HG02759 (cell line): Measurements from ENCODE around the gene KCNE4.

ENCODE experiments used
- ATAC-seq: cut with Tn5 transposase; IDR thresholded peaks from one replicate; pipeline ENCODE4 v1.9.1; 2021; ENCODE audit warnings: mild to moderate bottlenecking, moderate library complexity; ENCODE audit not compliant: unreplicated experiment

KCNE4 gene

DNA sequence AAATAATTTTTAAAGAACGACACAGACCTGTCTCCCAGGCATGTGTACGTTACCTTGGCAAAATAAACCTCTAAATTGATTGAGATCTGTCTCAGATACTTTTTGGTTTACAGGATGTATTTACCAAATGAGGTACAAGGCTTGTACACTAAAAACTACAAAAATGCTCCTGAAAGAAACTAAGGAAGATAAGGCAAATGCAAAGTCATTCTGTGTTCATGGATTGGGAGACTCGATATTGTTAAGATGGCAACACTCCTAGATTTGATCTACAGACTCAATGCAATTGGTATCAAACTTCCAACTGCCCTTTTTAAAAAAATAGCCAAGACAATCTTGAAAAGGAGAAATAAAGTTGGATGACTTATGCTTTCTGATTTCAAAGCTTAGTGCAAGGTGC lies 11.5 kb upstream of the KCNE4 start:
- no peak for ATAC-seq

DNA sequence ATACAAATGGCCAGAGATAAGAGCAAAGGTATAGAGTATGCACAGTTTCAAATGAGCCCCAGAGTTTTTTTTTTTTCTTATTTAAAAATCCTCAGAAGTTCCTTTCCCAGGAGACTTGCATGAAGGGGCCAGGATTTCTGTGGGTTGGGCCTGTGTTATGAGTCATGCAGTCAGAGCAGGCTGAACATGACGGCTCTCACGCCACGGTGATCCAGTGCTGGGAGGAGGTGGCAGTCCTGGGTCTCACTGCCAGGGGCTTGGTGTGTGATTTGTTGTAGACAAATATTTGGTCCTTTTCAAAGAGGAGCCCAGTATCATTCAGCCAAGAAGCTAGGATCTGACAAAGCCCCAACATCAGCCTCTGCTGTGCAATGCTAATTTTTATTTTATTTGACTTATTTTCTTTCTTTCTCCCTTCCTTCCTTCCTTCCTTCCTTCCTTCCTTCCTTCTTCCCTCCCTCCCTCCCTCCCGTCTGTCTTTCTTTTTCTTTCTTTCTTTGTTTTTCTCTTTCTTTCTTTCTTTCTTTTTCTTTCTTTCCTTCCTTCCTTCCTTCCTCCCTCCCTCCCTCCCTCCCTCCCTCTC lies 10.4 kb upstream of the KCNE4 start:
- no peak for ATAC-seq

DNA sequence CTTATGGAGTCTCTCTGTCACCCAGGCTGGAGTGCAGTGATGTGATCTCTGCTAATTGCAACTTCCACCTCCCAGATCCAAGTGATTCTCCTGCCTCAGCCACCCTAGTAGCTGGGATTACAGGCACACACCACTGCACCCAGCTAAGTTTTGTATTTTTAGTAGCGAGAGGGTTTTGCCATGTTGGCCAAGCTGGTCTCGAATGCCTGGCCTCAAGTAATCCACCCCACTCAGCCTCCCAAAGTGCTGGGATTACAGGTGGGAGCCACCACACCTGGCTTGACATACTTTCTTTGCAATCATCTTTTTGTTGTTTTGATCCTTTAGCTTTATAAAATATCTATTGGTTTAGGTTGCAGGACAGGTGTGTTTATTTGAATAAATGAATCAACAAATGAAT lies 9.7 kb upstream of the KCNE4 start:
- no peak for ATAC-seq

DNA sequence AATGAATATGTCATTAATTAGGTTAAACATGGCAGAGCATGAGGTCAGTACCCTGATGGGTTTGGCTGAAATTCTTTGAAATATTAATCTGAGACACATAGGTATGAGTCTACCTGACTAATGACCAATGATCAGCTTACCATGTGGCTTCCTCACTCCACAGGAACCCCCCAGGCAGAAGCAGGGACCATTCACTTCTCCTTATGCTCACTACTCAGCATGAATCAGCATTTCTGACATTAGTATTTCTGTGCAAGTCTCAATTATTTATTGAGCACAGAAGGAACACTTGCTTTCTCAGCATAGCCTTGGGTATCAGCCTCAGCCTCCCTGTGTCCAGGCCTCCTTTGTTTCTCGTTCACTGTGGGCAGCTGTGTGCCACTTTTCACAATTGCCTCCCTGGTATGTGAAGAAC lies 9.3 kb upstream of the KCNE4 start:
- ATAC-seq: no peak

DNA sequence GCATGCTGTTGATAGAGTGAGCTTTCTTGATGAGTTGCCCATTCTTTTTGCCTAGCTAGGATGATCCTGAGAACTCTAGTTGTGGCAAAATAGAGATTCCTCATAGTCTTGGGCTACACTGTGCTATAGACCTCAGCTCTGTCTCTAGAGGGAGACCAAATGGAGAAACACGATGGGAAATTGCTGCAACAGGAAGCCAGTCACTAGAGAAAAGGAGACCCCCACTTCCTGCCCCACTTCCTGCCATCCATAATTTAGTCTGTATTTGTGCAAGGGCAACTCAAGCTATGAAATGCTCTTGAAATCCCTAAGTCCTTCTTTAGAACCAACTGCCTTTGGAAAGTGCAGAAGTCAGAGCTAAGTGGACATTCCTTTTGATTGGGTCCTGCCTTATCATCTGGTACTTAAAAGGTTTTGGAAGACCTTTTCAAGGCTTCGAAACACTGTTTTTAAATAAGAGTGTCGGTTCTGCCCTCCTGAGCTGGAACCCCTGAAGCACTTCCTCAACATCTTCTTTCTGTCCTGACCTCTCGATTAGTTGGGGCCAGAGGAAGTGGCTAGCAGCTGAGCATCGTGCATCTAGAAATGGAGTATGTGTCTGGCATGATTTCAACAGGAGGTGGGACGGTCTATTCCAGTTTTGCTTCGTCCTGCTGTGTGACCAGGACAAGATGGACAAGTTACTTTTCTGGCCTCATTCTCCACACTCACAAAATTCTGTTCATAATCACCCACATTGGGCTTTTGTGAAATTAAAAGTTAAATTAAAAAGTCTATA lies 8.6 kb upstream of the KCNE4 start:
- ATAC-seq: no peak

DNA sequence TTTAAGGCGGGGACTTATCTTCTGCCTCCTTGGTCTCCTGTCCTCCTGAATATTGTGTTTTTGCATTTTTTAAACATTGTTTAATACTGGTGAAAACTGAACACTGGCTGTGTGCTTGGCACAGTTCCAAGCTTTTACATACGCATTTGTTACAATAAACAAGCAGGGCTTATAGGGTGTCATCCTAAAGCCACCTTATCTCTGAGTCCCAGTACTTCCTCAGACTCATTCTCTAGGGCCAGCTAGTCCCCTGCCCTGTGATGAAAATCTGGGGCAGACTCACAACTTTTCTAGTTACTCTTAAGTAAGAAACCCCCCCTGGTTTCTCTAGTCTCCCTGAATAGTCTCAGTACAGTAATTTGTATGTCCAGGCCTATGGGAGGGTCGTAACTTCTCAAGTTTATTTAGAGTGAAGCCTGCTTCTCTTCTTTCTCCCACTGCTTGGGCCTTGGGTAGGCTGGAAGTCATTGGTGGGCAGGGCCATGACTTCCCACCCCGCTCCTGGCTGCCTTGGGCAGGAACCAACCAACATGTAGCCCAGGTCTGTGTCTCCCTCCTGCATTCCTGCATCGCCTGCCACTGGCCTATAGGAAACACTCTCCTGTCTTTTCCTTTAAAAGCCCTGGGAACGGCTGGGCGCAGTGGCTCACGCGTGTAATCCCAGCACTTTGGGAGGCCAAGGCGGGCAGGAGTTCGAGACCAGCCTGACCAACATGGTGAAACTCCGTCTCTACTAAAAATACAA lies 7.7 kb upstream of the KCNE4 start:
- ATAC-seq: no peak

DNA sequence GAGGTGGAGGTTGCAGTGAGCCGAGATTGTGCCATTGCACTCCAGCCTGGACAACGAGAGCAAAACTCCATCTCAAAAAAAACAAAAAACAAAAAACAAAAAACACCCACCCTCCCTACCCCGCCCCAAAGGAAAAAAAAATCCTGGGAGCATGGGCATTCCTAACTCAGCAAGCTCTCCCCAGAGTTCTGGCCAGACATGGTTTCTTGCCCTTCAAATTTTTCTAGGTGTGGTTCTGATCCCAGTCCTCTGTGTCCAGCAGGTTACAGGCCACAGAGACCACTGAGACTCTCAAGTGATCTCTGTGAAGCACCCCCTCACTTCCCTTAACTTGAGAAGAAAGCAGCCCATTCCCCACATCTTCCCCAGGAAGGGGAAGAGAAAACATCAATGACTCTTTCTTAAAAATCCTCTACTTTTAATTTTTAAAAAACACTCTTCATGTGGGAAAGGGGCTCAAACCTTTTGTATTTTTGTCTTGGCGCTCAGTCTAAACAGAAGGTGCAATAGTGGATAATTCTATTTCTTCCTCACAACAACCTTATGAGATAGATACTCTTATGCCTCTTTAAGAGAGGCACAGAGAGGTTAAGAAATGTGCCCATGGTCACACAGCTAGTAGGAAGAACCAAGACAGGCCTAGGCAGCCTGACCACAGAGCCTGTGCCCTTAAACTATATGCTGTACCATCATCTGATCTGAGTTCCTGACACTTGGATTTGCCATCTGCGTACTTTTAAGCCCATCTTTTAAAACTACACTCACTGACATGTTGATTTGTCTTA lies 6.9 kb upstream of the KCNE4 start:
- ATAC-seq: no peak

DNA sequence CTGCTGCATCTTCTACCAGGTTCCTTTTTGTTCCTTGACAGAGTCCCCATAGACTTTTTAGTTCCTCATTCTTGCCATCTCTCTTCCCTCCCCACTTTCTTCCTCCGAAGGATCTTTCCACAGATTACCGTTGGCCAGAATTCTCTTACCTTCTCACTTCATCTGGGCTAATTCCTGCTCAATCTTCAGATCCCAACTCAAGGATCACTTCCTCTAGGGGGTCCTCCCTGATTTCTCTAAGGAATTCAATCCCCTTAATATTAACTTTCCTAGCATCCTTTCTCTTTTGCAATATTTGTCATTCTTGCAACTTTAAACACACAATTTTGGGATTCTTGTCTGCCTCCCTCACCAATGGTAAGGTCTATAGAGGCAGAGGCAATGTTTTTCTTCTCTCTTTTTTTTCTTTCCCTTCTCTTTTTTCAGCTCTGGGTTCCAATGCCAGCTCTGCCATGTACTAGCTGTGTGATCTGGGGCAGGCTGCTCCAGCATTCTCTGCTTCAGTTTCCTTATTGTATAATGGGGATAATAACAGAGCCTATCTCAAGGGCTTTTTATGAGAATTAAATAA lies 5.4 kb upstream of the KCNE4 start:
- ATAC-seq: no peak

DNA sequence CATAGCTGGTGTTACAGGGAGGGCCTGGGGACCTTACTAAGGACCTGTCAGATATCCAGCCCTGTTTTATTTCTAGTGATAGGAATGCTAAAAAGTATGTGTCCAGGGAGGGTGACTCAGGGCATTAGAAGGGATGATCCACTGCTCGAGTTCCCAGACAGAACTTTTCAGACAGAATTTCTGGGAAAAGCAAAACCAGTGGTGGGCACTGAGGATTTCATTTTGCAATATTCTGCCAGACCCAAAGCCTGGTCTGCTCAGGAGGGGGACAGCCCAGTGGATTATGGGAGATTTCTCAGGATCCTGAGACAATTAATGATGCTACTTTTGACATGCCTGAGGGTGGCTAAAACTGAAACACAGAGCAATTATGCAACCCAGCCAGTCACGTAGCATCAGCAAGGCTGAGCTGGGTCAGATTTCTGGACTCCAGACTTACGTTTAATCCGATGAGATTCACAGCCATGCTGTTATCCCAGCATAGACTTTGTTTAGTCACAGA lies 4.7 kb upstream of the KCNE4 start:
- ATAC-seq: no peak

DNA sequence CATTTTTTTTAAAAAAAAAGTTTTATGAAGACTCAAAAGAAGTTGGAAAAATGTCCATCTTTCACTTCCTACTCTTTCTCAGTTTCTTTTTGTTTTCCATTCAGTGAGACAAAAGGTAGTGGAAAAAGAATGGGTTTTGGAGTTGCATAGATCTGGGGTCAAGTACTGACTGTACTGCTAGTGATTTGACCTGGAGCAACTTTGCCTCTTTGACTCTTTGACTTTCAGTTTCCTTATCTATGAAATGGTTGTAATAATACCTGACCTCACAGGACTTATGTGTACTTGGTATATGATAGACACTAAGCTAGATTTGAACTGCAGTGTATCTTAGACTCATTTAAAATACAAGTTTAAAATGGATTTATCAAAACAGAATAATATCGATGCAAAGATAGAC lies 3.5 kb upstream of the KCNE4 start:
- no peak for ATAC-seq

DNA sequence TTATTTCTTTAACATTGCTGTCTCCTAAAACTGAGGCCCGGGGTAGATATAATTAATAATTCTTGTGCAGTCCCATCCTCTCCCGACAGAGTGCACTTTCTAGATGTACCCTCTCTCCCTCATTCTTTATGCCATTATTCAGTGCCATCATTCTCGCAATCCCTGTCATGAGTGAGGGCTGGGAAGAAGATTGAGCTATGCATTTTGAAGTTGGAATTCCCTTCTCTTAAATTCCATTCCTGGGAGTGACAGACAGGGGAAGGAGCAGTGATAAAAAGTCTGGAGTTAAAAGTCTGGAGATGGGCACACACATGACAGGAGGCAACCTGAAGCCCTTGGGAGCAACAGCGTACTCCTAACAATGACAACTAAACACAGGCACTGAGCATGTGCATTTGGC lies 2.6 kb upstream of the KCNE4 start:
- no peak for ATAC-seq

DNA sequence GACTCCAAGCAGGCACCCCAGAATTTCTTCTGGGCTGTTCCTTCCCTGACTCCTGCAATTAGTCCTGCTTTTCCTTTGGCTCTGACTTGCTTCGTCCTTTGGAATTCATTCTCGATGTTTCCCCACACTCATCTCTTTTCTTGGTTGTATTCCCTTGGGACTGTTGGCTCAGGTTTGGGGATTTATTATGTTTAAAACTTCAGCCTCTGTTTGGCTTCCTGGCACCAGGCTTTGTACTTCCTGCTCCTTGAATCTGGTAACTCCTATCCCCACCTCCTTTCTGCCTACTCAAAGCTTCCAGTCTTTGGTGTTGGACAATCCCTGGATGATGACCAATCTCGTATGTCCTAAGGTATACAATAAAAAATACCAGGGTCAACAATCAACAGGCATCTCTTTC lies 1.8 kb upstream of the KCNE4 start:
- no peak for ATAC-seq

DNA sequence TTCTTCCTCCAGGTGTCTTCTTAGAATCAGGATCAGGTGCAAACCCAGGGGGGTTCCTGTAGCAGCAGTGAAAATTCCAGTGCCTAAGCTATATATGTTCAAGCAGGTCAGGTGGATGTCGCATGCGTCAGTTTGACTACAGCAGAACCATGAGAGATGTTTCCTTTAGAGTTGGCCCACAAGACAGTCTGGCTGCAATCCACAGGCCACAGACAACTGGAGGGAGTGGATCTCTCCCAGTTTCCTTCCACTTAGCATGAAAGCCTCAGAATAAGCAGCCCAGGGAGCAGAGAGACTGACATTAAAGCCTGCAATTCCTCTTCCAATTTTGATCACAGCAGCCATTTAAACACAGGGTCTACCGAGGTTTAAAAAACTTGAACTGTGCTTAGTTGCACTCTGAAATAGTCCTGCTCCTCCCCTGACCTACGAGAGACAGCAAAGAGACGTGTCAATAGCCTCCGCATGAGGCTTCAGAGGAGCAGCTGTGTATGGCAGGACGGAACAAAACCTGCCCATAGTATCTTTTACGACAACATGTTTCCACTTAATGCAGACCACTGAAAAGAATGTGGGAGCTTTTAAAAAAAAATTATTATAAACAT lies 988 bp upstream of the KCNE4 start:
- ATAC-seq: no peak

DNA sequence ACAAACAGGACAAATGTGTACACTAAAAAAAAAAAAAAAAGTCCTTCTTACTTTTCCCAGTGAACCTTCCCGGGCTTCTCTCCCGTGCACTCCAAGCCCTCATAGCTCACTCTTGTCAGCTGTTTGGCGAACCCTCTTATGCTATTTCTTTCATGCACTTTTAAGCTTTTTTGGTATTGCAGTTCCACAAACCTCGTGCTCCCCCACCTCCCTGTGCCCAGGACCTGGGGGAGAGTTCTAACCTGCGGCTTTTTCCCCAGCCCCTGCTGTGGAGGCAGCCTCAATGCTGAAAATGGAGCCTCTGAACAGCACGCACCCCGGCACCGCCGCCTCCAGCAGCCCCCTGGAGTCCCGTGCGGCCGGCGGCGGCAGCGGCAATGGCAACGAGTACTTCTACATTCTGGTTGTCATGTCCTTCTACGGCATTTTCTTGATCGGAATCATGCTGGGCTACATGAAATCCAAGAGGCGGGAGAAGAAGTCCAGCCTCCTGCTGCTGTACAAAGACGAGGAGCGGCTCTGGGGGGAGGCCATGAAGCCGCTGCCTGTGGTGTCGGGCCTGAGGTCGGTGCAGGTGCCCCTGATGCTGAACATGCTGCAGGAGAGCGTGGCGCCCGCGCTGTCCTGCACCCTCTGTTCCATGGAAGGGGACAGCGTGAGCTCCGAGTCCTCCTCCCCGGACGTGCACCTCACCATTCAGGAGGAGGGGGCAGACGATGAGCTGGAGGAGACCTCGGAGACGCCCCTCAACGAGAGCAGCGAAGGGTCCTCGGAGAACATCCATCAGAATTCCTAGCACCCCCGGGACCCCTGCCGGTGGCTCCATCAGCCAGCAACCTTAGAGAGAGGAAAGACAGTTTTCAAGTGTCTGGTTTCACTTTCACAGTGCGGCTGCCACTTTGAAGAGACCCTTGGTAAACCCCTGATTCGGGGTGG lies 826 bp downstream of the KCNE4 start:
- ATAC-seq: no peak

DNA sequence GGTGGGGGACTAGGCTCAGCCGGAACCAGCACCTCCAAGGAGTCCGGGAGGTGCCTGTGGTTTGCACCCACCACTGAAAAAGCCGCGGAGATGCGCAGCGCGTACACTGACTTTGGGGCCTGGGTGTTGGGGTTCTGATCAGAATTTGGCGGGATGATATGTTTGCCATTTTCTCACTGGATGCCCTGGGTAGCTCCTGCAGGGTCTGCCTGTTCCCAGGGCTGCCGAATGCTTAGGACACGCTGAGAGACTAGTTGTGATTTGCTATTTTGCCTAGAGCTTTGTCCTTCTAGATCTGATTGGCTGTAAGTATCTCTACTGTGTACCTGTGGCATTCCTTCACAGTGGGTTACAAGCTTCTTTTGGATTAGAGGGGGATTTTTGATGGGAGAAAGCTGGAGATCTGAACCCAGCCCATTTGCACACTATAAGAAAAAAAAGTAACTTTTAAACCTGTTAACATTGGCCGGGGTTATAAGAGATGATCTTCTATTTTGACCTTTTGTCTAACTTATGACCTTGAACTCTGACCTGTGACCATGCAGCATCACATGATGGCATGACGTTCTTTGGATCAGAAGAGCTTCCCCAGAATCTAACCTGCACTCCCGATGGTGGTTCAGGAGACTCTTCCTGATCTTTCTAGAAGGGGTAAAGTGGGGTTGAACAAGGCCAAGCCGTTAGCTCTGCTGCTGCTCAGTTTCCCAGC lies 1.6 kb downstream of the KCNE4 start:
- ATAC-seq: no peak

DNA sequence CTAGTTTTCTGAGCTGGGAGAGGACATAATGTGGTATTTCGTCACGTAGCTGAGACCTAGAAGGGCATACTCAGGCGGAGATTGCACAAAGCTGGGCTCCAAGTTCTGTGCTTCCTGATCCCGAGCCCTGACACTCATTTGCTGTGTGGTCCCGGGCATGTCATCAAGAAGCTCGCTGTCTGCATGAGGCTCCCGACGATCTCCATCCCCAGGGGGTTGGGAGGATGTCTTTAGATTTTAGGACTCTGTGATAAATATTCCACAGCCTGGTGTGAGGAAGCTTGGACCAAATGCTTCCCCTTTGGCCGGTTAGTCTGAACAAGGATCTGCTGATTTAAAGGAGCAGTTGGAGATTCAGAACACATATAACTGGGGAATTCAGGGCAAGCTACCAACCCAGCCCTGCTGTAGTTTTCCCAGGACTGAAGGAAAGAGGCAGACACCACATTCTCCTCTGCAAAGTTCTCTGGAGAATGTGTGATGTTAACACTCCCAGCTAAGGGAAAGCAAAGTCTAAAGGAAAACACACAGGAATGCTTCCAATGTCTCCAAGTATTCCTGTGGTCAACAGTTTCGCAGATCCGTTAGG lies 2.3 kb downstream of the KCNE4 start:
- ATAC-seq: no peak

DNA sequence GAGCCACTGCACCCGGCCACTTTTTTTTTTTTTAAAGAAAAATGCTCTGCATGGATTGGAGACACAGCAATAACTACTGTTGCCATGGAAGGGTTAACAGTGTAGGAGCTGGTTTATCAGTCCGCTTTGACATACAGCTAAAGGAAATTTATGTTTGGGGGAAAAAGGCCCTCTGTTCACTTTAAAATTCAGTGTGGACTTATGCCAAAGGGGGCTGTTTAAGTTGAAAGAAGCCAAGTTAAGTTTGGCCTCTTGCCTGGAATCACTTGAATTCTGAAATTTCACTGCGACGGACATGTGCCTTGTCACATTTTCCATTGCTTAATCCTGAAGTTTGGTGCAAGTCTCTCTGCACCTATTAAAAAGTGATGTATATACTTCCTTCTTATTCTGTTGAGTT lies 3.1 kb downstream of the KCNE4 start:
- ATAC-seq: no peak

DNA sequence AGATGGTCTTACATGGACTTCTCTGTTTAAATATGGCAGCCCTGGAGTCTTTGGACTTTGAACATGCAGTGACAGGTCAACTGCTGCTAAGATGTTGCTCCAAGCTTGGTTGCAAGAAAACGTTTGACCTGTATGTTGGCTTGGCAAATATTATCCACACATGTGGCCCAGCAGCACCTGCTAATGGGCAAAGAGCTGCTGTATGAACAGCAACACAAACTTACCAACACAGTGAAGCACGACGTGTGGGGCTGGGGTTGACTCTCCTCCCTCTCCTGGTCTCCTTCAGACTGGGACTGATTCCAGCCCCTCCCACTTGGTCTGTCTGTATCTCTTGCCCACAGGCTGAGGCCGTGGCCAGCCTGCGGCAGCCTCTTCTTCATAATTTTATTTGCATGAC lies 3.8 kb downstream of the KCNE4 start:
- ATAC-seq: no peak
